HCT116 (cell line): ENCODE data around the gene GPR68. TPM values are rescaled to one million over a fixed set of nuclear protein-coding genes. Genes with fewer than 3 reads are reported as not detected.

ENCODE experiments used
- ATAC-seq: fragments of 200-7000 bp; cut with Tn5 transposase; 2 replicates; pipeline ENCODE4 v1.9.1; 2020; ENCODE audit warnings: mild to moderate bottlenecking, moderate library complexity
- BruUV-seq: library from RNA; stranded (reverse); fragments of 400-500 nt; replicated peaks from 2 replicates; lab custom pipeline; 2021; lab: Mats Ljungman, UMichigan
- CTCF ChIA-PET: fragments of 300-600 bp; sonication (Branson Sonifier 250); formaldehyde crosslinking; loops from one replicate; lab custom pipeline; 2021; ENCODE audit warnings: antibody characterized with exemption; lab: Charles Lee
- POLR2A ChIA-PET: fragments of 300-600, 350-600 bp; sonication (Branson Sonifier 250); formaldehyde crosslinking; loops from one replicate; lab custom pipeline; 2021; ENCODE audit warnings: antibody characterized with exemption; lab: Charles Lee
- RAD21 ChIA-PET, 2 experiments: fragments of 300-600 bp; sonication (Branson Sonifier 250); formaldehyde crosslinking; loops; one replicate each; lab custom pipeline; 2023; ENCODE audit warnings: low total read pairs in 2 of 2; ENCODE audit not compliant: uncharacterized antibody in 2 of 2, unreplicated experiment in 2 of 2, low non-redundant PET in 1 of 2; lab: Charles Lee
- DNase-seq: peaks from one replicate; pipeline ENCODE4 v3.0.0-alpha.2; 2010; ENCODE audit warnings: low read depth, low spot score
- H2AFZ ChIP-seq: fragments of 200-600 bp; shearing (Covaris generic), sonication (generic); 2 replicates; pipeline ENCODE4 v1.6.1; 2017; ENCODE audit warnings: low read depth, mixed run types, mixed read lengths, antibody characterized with exemption, low read length; ENCODE audit not compliant: poor library complexity, severe bottlenecking
- H3K27ac ChIP-seq: 2 replicates; pipeline ENCODE4 v1.5.1; 2012; ENCODE audit warnings: low read depth, low read length
- H3K27me3 ChIP-seq: fragments of 200-600 bp; sonication (generic); 2 replicates; pipeline ENCODE4 v1.6.1; 2016; ENCODE audit warnings: mixed run types, low read length, mixed read lengths; ENCODE audit not compliant: insufficient read depth
- H3K36me3 ChIP-seq, 2 experiments: fragments of 200-500 bp in 1 of 2; fragments of 200-600 bp in 1 of 2; sonication (Bioruptor generic) in 1 of 2; sonication (generic) in 1 of 2; 2 replicates each; pipeline versions ENCODE4 v1.5.1 to v1.6.1; 2014 to 2016; ENCODE audit warnings: low read length in 2 of 2, inconsistent platforms in 1 of 2, mixed read lengths in 1 of 2, mixed run types in 1 of 2; ENCODE audit not compliant: insufficient read depth in 2 of 2, control insufficient read depth in 1 of 2
- H3K4me1 ChIP-seq, 2 experiments: fragments of 200-600 bp in 1 of 2; sonication (generic) in 1 of 2; 2 replicates each; pipeline versions ENCODE4 v1.5.1 to v1.6.1; 2012 to 2017; ENCODE audit warnings: low read length in 2 of 2, inconsistent platforms in 1 of 2, mild to moderate bottlenecking in 1 of 2, mixed read lengths in 1 of 2, mixed run types in 1 of 2, moderate library complexity in 1 of 2; ENCODE audit not compliant: insufficient read depth in 2 of 2, control insufficient read depth in 1 of 2
- H3K4me2 ChIP-seq: fragments of 200-600 bp; sonication (generic); 2 replicates; pipeline ENCODE4 v1.6.1; 2017; ENCODE audit warnings: mixed run types, low read length, mixed read lengths
- H3K4me3 ChIP-seq, 2 experiments: fragments of 200-600 bp in 1 of 2; sonication (generic) in 1 of 2; replicated peaks in 1 of 2; 2 replicates each; pipeline ENCODE4 v1.5.1; 2011 to 2016; ENCODE audit warnings: low read length in 2 of 2, control low read depth in 1 of 2, low read depth in 1 of 2, mild to moderate bottlenecking in 1 of 2, mixed read lengths in 1 of 2, mixed run types in 1 of 2
- H3K79me2 ChIP-seq: fragments of 200-600 bp; sonication (generic); 2 replicates; pipeline ENCODE4 v1.6.1; 2017; ENCODE audit warnings: mild to moderate bottlenecking, mixed run types, low read length, moderate library complexity, mixed read lengths; ENCODE audit not compliant: insufficient read depth
- H3K9ac ChIP-seq: fragments of 200-600 bp; sonication (generic); 2 replicates; pipeline ENCODE4 v1.6.1; 2016; ENCODE audit warnings: low read length, mixed read lengths
- H3K9me2 ChIP-seq: fragments of 200-600 bp; sonication (generic), shearing (Covaris generic); 2 replicates; pipeline ENCODE4 v1.6.1; 2017; ENCODE audit warnings: mixed run types, mild to moderate bottlenecking, moderate library complexity; ENCODE audit not compliant: insufficient read depth
- H3K9me3 ChIP-seq, 2 experiments: fragments of 200-500 bp in 1 of 2; fragments of 200-600 bp in 1 of 2; sonication (Bioruptor generic) in 1 of 2; sonication (generic) in 1 of 2; 2 replicates each; pipeline ENCODE4 v1.6.1; 2014 to 2017; ENCODE audit warnings: low read length in 2 of 2, mixed read lengths in 2 of 2, inconsistent platforms in 1 of 2, low read depth in 1 of 2, mild to moderate bottlenecking in 1 of 2, mixed run types in 1 of 2, moderate library complexity in 1 of 2; ENCODE audit not compliant: control insufficient read depth in 1 of 2, insufficient read depth in 1 of 2
- H4K20me1 ChIP-seq: fragments of 200-600 bp; sonication (generic), shearing (Covaris generic); 2 replicates; pipeline ENCODE4 v1.6.1; 2017; ENCODE audit warnings: mixed run types, mild to moderate bottlenecking, moderate library complexity; ENCODE audit not compliant: insufficient read depth
- CBX3 ChIP-seq: IDR thresholded peaks from 2 replicates; pipeline ENCODE4 v1.6.1; 2012; ENCODE audit warnings: low read depth
- ELF1 ChIP-seq: IDR thresholded peaks from 2 replicates; pipeline ENCODE4 v1.6.1; 2012; ENCODE audit warnings: low read depth, borderline replicate concordance
- EZH2 ChIP-seq: fragments of 200-600 bp; sonication (generic); IDR thresholded peaks from 2 replicates; pipeline ENCODE4 v1.6.1; 2017; ENCODE audit warnings: antibody characterized with exemption, mixed run types
- JUND ChIP-seq: IDR thresholded peaks from 2 replicates; pipeline ENCODE4 v1.6.1; 2012
- POLR2A ChIP-seq: IDR thresholded peaks from 2 replicates; pipeline ENCODE4 v1.7.0; 2011; ENCODE audit warnings: borderline replicate concordance; ENCODE audit not compliant: insufficient read depth, insufficient read length; ENCODE audit errors: extremely low read depth
- RAD21 ChIP-seq: IDR thresholded peaks from 2 replicates; pipeline ENCODE4 v1.6.1; 2012; ENCODE audit warnings: low read depth, mild to moderate bottlenecking
- SP1 ChIP-seq: IDR thresholded peaks from 2 replicates; pipeline ENCODE4 v1.6.1; 2012; ENCODE audit warnings: low read depth
- SRF ChIP-seq: IDR thresholded peaks from 2 replicates; pipeline ENCODE4 v1.6.1; 2012; ENCODE audit warnings: low read depth
- TCF7L2 ChIP-seq: IDR thresholded peaks from 2 replicates; pipeline ENCODE4 v1.7.0; 2011; ENCODE audit warnings: borderline replicate concordance, inconsistent platforms; ENCODE audit not compliant: insufficient read depth, insufficient read length; ENCODE audit errors: extremely low read depth
- ZNF274 ChIP-seq: fragments of 200-500 bp; sonication (Bioruptor generic); IDR thresholded peaks from 2 replicates; pipeline ENCODE4 v1.6.1; 2014; ENCODE audit warnings: mild to moderate bottlenecking, low read depth, low read length, inconsistent platforms
- intact Hi-C: fragments of 100-400 bp; cut with micrococcal nuclease; formaldehyde crosslinking; loops from 2 replicates; pipeline ENCODE4 v1.10.0; 2022
- total RNA-seq: library from RNA; stranded (reverse); gene quantifications from one replicate; pipeline ENCODE4 v1.2.1, GENCODE V29; 2021; ENCODE audit not compliant: unreplicated experiment
- TF ChIP-seq, protein P1 (sequence below): IDR thresholded peaks from 2 replicates; pipeline ENCODE4 v1.6.1; 2012; ENCODE audit warnings: low read depth
- TF ChIP-seq, protein P2 (sequence below): IDR thresholded peaks from 2 replicates; pipeline ENCODE4 v1.6.1; 2011; ENCODE audit warnings: mild to moderate bottlenecking, low read length, moderate library complexity; ENCODE audit not compliant: insufficient replicate concordance; ENCODE audit errors: extremely low read depth
- TF ChIP-seq, protein P3 (sequence below), 3 experiments: fragments of 200-600 bp in 1 of 3; sonication (generic) in 1 of 3; IDR thresholded peaks in 2 of 3; conservative IDR thresholded peaks in 1 of 3; 2 replicates each; pipeline ENCODE4 v1.5.1; 2012 to 2017; ENCODE audit warnings: low read depth in 2 of 3, low read length in 2 of 3, antibody characterized with exemption in 1 of 3, borderline replicate concordance in 1 of 3, control low read depth in 1 of 3, mild to moderate bottlenecking in 1 of 3, mixed read lengths in 1 of 3, mixed run types in 1 of 3, moderate library complexity in 1 of 3; ENCODE audit not compliant: insufficient read depth in 1 of 3
- TF ChIP-seq, protein P4 (sequence below): IDR thresholded peaks from 2 replicates; pipeline ENCODE4 v1.6.1; 2012

The GPR68 gene
- total RNA-seq, 1 experiment from 2014 or later: not detected

DNA sequence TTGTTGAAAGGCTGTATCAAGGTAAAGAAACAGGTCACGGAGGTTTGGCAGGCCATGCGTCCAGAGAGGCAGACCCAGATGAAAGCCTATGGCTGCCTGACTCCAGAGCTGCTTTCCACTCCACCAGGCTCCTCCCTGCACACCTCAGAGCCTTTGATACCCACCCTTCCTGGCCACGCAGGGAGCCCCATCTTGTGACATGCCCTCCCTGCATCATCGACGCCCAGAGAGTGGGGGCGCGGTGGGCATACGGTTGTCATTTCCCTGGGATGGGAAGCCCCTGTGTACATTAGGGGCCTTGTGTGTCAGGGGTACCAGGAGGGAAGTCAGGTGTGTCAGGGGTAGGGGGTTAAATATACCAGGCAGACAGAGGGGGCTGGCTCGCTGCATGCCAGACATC lies 30.3 kb upstream of the GPR68 start:
- H3K9ac ChIP-seq: no peak overlapping the region
- H3K27me3 ChIP-seq: no peaks in the 10 kb centered on the region
- ATAC-seq: no peak

More for the DNA sequence above, 30.3 kb upstream of the GPR68 start:
- Histone ChIP-seq H2AFZ (no peak overlapping the region), H3K79me2 (no peaks in the 10 kb centered on the region), H3K4me3 (no peak overlapping the region), H3K36me3 (peaks cover 0 to 3% of the 10 kb centered on the region in 2 experiments; a peak in 1 of 4 replicates), H4K20me1 (no peaks in the 10 kb centered on the region), H3K4me1 (no peaks in the 10 kb centered on the region), H3K9me3 (no peaks in the 10 kb centered on the region), H3K9me2 (no peaks in the 10 kb centered on the region), H3K27ac (no peak overlapping the region), H3K4me2 (no peak overlapping the region)
- no peak for DNase-seq
- TF ChIP-seq JUND: no peak
- TF ChIP-seq, protein P1, sequence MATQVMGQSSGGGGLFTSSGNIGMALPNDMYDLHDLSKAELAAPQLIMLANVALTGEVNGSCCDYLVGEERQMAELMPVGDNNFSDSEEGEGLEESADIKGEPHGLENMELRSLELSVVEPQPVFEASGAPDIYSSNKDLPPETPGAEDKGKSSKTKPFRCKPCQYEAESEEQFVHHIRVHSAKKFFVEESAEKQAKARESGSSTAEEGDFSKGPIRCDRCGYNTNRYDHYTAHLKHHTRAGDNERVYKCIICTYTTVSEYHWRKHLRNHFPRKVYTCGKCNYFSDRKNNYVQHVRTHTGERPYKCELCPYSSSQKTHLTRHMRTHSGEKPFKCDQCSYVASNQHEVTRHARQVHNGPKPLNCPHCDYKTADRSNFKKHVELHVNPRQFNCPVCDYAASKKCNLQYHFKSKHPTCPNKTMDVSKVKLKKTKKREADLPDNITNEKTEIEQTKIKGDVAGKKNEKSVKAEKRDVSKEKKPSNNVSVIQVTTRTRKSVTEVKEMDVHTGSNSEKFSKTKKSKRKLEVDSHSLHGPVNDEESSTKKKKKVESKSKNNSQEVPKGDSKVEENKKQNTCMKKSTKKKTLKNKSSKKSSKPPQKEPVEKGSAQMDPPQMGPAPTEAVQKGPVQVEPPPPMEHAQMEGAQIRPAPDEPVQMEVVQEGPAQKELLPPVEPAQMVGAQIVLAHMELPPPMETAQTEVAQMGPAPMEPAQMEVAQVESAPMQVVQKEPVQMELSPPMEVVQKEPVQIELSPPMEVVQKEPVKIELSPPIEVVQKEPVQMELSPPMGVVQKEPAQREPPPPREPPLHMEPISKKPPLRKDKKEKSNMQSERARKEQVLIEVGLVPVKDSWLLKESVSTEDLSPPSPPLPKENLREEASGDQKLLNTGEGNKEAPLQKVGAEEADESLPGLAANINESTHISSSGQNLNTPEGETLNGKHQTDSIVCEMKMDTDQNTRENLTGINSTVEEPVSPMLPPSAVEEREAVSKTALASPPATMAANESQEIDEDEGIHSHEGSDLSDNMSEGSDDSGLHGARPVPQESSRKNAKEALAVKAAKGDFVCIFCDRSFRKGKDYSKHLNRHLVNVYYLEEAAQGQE: no peak
- no peak for TF ChIP-seq TCF7L2
- TF ChIP-seq RAD21: no peak
- TF ChIP-seq SRF: no peak
- TF ChIP-seq, protein P2, sequence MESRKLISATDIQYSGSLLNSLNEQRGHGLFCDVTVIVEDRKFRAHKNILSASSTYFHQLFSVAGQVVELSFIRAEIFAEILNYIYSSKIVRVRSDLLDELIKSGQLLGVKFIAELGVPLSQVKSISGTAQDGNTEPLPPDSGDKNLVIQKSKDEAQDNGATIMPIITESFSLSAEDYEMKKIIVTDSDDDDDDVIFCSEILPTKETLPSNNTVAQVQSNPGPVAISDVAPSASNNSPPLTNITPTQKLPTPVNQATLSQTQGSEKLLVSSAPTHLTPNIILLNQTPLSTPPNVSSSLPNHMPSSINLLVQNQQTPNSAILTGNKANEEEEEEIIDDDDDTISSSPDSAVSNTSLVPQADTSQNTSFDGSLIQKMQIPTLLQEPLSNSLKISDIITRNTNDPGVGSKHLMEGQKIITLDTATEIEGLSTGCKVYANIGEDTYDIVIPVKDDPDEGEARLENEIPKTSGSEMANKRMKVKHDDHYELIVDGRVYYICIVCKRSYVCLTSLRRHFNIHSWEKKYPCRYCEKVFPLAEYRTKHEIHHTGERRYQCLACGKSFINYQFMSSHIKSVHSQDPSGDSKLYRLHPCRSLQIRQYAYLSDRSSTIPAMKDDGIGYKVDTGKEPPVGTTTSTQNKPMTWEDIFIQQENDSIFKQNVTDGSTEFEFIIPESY: no peak
- TF ChIP-seq ELF1: no peak
- TF ChIP-seq, protein P3, sequence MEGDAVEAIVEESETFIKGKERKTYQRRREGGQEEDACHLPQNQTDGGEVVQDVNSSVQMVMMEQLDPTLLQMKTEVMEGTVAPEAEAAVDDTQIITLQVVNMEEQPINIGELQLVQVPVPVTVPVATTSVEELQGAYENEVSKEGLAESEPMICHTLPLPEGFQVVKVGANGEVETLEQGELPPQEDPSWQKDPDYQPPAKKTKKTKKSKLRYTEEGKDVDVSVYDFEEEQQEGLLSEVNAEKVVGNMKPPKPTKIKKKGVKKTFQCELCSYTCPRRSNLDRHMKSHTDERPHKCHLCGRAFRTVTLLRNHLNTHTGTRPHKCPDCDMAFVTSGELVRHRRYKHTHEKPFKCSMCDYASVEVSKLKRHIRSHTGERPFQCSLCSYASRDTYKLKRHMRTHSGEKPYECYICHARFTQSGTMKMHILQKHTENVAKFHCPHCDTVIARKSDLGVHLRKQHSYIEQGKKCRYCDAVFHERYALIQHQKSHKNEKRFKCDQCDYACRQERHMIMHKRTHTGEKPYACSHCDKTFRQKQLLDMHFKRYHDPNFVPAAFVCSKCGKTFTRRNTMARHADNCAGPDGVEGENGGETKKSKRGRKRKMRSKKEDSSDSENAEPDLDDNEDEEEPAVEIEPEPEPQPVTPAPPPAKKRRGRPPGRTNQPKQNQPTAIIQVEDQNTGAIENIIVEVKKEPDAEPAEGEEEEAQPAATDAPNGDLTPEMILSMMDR (IDR thresholded peaks at IDR 0.05 in 2 of 3, conservative IDR thresholded peaks at IDR 0.05 in 1 of 3; ENCODE audit: borderline replicate concordance in 1 of 3, insufficient read depth in 1 of 3, low read depth in 2 of 3, low read length in 2 of 3): no peak
- TF ChIP-seq ZNF274: no peak
- no peak for TF ChIP-seq SP1
- TF ChIP-seq, protein P4, sequence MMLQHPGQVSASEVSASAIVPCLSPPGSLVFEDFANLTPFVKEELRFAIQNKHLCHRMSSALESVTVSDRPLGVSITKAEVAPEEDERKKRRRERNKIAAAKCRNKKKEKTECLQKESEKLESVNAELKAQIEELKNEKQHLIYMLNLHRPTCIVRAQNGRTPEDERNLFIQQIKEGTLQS: no peak
- no peak for TF ChIP-seq EZH2
- no peak for TF ChIP-seq CBX3
- no peak for TF ChIP-seq POLR2A
- ChIA-PET RAD21 (no interaction called here), POLR2A (no interaction called here), CTCF (no interaction called here)
- BruUV-seq: no TSS peak
- intact Hi-C loops: no loop called here
